SK-N-MC (cell line): ENCODE measurements around the gene HAL.

Source experiments
- EZH2 ChIP-seq: fragments of 200-600 bp; sonication (generic); IDR thresholded peaks from one replicate; pipeline ENCODE4 v1.6.1; 2017; ENCODE audit warnings: antibody characterized with exemption
- POLR2AphosphoS5 ChIP-seq: IDR thresholded peaks from 2 replicates; pipeline ENCODE4 v1.6.1; 2012; ENCODE audit warnings: mild to moderate bottlenecking, low read depth, low read length, borderline replicate concordance

GRCh38 chr12:96006727-96007126 lies 10.6 kb upstream of the HAL start:
- TF ChIP-seq POLR2AphosphoS5 (no peak), EZH2 (no peak)
